SHP77 (cell line): ENCODE measurements around the gene GMPR.

Experiments
- DNase-seq, 2 experiments: peaks; one replicate each; lab custom pipeline; 2025; lab: John Stamatoyannopoulos, UW

Gene GMPR

DNA sequence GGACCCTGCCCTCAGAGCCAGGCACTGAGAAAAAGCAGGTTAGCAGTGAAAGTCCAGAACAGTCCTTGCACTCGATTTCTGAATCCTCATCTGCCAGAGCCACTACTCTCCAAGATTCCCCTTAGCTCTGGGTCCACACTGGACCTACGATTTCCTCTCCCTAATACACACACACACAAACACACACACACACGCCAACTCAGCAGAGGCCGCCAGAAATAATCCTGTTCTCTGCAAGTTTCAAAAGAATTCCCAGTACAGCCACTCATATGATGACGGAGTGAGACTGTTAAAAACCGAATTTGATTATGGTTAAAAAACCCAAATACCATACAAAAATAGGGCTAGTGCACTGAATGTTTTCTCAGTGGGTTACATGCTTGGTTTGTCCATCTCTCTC, 90.8 kb downstream of the GMPR start:
- DNase-seq: no peak

- peak; percentile 41 to 52 for DNase-seq
These were observed 93.2 kb downstream of the GMPR start for GRCh38 chr6:16331384-16332174.

DNA sequence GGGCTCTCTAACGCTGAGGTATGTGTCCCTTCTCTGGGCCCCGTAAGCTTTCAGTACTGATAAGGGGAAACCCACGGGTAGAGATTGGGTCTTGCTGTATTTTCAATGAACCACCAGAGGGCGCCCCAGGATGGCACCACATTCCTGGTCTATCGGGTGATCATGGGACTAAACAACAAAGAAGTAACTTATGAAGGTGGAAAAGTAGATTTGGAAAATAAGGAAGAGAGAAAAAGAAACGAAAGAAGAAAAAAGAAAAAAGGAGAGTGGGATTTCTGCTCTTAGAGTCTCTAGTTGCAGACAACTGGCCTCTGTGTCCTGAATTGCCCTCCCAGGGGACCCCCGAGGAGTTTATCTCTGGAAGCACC, 93.8 kb downstream of the GMPR start:
- peak; percentile 51 to 53 for DNase-seq

DNA sequence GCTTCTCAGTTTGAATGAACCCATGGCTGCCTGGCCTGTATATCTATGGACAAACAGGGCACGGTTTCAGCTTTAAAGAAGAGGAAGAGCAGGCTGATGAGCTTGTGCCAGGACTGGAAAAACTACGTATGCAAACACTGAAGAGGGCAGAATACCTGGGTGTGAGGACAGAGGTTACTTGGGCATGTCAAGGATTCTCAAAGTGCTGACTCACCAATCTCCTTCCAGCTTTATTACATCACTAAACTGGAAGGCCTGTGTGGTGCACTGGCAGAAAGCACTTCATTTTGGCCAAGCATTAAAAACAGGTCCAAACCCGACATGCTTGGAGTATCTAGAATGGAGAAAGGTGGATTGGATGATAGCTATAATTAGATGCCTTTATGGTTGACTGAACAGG, 95.2 kb downstream of the GMPR start:
- DNase-seq: no peak

- DNase-seq: no peak
These were observed 96.3 kb downstream of the GMPR start for GRCh38 chr6:16334671-16335070.

GRCh38 chr6:16335176-16335575, 96.8 kb downstream of the GMPR start:
- no peak for DNase-seq

DNA sequence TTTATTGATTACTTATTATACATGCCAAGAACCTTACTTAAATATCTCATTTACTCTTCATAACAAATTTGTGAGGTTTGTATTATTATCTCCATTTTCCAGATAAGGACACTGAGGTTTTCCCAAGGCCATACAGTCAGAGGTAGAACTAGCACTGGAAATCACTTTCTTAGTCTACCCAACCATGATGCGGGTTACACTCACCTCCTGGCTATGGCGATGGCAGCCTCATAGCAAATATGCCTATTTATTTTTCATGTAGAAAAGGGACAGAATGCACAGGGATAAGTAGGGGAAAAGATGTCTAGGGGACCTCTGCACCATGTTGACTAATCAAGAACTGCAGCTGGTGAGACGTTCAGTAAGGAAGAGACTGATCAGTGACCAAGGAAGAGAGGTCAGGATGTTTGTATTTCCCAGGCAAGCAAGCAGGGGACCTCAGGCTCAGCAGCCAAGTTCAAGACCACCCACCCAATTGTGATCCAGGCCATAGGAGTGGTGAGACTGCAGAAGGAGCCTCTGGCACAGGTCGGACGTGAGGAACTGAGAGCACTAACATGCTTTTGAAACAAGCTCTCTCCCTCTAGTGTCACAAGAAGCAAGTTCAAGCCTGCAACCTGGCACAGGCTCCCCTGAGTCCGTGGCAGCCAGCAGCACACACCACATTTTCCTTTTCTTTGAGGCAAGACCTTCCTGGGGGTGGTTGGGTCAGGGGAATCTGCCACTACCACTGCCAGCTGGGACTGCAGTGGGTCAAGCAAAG, 97.8 kb downstream of the GMPR start:
- no peak for DNase-seq

DNA sequence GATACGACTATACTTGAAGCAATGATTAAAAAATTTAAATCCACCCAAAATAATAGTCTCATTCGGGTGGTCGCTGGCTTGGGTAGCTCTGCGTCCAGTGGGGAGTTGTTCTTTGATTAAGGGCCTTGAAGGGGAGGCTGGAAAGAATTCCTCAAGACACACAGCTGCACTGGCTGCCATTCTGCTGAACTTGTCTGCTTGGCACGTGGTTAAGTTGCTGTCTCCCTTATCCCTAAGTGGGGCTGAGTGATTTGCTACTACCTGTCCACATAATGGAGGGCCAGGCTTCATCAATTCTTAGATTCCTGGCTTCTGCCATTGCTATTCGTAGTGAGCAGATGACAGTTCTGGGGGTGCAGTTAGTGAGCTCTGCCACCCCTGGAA, 98.5 kb downstream of the GMPR start:
- DNase-seq: no peak

DNA sequence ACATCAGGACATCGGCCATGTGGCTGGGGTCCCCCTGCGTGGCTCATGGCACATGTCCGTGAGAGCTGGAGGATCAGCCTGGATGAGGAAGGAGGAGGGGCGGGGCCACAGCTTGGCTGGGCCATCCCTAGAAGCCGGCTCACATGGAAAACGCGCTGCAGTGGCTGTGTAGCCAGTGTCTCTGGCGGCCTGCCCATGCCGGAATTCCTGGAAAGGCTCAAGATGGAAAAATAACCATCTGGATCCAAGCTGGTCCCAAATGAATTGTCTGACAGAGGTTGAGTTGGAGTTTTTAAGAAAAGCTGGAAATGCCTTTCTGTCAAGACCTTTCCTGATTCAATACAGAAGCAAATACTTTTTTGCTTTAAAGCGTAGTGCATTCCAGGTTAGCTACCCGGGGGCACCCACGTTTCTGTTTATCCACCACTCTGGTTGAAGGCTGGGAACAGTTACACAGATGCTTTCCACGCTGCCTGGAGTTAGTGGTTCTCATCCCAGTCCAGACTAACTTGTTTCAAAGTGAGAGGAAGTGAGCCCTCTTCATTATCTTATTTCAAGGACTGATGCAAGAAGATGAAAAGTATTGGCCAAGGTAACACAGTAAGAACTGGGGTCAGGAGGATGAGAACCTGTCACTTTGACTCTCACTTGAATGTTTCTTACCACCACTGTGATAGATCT, 99.0 kb downstream of the GMPR start:
- no peak for DNase-seq

- no peak for DNase-seq
These were observed 100.3 kb downstream of the GMPR start for GRCh38 chr6:16338577-16339264.

GRCh38 chr6:16339265-16339587, 100.8 kb downstream of the GMPR start:
- no peak for DNase-seq

DNA sequence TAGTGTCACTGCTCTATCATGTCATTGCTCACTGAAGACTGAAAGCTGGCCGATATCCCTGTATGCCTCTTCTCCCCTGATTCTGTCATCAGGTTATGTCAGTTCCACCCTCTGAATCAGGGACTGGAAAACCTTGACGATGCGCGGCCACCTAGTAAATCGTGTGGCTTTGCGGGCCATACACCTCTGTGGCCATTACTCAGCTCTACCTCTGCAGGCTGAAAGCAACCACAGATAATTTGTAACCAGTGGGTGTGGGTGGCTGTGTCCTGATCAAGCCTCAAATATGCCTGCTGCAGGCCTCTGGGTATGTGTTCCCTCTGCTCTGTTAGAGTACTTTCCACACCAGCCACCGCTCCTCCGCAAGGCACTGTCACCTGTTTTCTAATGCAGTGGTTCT, 105.2 kb downstream of the GMPR start:
- DNase-seq: no peak

- no peak for DNase-seq
These were observed 106.4 kb downstream of the GMPR start for GRCh38 chr6:16344756-16345155.
